ENCODE results near the gene GNAZ.

GNAZ gene

GRCh38 chr22:23094695-23095681 is 24.7 kb downstream of the GNAZ start:
- DNase-seq = no peak

DNA sequence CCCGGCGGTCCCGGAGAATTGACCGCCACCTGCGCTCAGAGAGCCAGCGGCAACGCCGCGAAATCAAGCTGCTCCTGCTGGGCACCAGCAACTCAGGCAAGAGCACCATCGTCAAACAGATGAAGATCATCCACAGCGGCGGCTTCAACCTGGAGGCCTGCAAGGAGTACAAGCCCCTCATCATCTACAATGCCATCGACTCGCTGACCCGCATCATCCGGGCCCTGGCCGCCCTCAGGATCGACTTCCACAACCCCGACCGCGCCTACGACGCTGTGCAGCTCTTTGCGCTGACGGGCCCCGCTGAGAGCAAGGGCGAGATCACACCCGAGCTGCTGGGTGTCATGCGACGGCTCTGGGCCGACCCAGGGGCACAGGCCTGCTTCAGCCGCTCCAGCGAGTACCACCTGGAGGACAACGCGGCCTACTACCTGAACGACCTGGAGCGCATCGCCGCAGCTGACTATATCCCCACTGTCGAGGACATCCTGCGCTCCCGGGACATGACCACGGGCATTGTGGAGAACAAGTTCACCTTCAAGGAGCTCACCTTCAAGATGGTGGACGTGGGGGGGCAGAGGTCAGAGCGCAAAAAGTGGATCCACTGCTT is 25.5 kb downstream of the GNAZ start:
- no peak for DNase-seq

GRCh38 chr22:23097412-23098229 is 27.3 kb downstream of the GNAZ start:
- DNase-seq = no peak

DNA sequence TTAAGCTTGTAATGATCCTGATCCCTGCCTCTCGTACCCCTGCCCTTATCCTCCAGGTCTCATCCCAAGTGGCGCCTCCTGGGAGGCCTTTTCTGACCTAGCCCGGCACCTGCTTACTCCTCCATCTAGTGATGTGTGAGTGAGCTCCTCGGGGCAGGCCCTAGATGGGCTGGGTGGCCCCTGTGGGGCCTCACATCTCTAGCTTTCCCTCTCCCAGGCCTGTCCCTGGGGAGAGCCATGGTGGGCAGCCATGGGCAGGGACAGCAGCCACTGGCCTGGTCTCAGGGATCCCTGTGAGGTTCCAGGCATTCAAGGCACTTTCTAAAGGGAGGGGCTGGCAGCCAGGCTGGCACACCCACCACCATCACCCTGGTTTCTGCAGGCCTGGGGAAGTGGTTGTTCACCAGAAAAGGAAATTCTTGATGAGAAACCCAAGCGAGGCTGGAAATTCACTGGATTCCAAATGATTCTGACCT is 27.9 kb downstream of the GNAZ start:
- no peak for DNase-seq

GRCh38 chr22:23098718-23099530 is 28.6 kb downstream of the GNAZ start:
- no peak for DNase-seq

DNA sequence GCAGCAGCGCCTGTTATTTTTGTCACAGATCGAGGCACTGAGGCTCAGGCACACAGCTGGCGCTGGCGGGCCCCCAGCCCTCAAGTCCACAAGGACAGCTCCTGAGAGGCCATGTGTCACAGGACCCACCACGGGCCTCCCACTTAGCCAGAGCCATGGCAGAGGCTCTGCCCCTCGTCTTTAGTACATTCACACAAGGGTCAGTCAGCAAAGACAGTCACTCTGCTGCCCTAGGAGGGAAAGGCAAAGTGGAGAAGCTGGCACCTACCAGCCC is 29.1 kb downstream of the GNAZ start:
- DNase-seq = no peak

DNA sequence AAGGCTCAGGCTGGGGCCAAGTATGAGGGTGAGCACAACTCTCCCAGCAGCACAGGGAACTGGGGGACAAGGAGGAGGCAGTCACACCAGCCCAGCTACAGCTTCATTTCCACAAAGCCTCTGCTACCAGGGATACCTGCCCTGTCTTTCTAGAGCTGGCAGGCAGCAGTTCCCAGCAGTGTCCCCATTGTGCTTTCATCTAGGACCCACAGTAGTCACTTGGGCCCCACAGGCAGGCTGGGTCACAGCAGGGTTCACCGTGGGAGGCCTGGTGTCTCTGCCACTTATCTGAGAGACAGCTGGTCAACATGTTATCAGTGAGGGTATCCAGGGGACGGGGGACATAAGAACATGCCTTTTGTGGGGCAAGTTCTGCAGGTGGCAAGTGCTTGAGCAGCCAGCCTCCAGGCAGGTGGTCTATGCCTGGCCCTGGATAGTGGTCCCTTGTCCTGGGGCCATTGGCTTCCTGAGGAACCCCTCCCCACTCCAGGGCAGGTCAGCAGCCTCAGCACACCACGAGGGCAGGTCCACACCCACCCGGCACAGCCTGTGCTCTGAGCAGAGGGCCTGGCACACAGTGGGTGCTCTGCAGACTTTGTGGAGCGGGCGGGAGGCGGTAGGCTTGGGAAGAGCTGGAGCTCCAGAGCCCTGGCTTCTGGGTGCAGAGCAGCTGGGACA is 29.9 kb downstream of the GNAZ start:
- no peak for DNase-seq

DNA sequence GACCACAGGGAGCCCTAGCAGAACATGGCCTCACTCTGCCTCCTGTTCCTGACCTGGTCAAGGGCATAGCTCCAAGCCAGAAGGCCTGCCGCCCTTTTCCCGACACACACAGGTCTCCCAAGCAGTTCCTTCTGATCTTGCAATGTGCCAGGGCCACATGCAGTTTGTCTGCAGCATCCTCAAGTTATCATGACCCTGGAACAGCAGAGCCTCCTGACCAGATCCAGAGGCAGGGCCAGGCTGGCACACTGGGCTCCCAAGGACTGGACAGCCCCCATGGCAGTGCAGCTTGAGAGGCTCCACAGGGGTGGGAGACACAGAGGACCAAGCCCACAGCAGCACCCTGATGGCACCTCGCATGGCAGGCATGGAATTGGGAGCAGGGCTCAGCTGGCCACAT is 31.2 kb downstream of the GNAZ start:
- DNase-seq = no peak

- DNase-seq = no peak
These were observed 31.8 kb downstream of the GNAZ start for GRCh38 chr22:23102002-23102655.

- DNase-seq = no peak
These were observed 32.5 kb downstream of the GNAZ start for GRCh38 chr22:23102776-23103175.

GRCh38 chr22:23103199-23103954 is 33.1 kb downstream of the GNAZ start:
- DNase-seq = no peak

DNA sequence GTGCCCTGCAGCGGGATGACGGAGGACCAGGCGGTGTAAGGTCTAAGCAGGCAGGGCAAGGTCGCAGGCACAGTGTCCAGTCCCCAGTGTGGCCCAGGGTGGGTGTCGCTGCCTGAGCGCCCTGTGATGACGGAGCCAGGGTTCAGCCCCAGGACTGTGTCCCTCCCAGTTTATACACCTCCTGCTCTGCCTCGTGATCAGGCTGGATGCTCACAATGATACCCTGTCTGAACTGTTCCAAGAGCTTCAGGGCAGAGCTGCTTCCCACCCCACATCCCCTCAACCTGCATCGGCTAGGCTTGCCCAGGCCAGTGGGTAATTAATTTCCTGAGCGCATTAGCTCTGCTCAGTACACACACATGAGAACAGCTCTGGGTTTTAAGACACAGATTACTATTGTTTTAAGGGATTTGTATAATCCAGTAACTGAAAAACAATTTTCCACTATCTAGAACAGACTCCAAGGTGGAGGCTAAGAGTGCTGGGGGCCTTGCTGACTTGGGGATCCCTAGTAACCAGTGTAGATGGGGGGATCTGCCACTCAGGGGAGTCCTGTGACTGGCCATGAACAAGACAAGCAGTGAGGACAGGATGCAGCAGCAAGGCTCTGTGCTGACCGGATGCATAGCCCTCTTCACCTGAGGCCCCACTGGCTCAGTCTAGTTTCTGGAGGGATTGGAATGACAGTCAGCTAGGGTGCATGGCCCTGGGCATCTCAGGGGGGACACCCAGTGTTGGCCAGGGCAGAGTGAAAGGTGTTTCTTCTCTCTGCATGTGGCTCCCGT is 34.1 kb downstream of the GNAZ start:
- no peak for DNase-seq

DNA sequence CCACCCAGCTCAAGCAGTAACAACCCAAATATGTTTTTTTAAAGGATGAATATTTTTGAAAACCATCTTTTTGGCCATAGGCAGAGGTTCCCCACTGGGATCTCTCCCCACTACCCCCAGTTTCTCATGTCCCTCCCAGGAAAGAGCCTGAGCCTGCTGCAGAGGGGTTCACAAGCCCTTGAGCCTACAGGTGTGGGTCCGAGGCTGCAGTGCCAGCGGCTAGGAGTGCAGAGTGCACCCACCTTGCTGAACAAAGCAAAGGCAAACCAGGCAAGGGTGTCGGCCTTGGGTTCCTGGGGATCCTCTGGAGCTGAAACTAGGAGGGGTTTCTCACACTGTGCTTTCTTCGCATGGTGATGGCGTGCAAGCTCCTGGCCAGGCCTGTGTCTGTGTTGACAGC is 35.0 kb downstream of the GNAZ start:
- no peak for DNase-seq

- no peak for DNase-seq
These were observed 35.6 kb downstream of the GNAZ start for GRCh38 chr22:23105919-23106318.

GRCh38 chr22:23106344-23106743 is 36.0 kb downstream of the GNAZ start:
- DNase-seq = no peak

- no peak for DNase-seq
These were observed 36.6 kb downstream of the GNAZ start for GRCh38 chr22:23106906-23107367.

- DNase-seq = no peak
These were observed 37.3 kb downstream of the GNAZ start for GRCh38 chr22:23107487-23108248.

DNA sequence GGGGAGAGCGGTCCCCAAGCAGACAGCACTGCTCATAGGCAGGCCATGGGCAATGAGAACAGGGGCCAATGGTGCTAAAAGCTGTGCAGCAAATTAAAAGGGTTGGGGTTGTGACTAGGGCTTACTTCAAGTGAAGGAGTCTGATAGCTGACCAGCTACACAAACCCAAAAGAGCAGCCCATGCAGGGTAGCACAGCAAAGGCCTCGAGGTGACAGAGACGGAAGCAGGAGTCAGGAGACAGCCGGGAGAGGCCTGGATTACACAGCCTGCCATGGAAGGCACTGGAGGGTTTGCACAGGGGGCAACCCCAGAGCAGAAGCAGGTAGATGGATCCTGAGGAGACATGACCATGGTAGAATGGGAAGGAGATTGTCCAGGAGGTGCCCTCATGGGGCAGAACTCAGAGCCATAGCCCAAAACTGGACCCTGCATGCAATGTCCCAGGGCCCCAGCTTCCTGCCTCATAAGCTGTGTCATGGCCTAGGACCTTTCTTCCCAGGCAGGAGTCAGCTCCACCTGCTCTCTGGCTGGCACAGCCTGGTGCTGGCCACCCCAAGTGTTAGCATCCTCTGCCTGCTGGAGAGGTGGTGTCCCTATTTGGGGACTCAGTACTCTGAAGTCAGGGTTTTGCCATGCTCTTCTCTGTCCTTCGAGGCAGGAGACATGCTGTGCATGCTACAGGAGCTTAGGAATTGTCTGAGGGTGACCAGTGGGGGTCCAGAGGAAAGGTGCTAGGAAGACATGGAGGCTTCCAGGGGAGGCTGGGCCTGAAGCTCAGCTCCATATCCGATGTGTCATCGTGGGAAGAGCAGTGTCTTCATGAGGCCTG is 38.1 kb downstream of the GNAZ start:
- DNase-seq = no peak

Measured in CD4-positive, alpha-beta T cell treated with Interleukin-1 beta for 1 hour (primary cell).